Cardiac atrium fibroblast (primary cell): ENCODE measurements around the gene CES4A. TPM values are rescaled to one million over a fixed set of nuclear protein-coding genes. Genes with fewer than 3 reads are reported as not detected.

ENCODE experiments used
- total RNA-seq: library from RNA; depleted of rRNA; stranded (reverse); fragments of >200 nt; gene quantifications from 2 replicates; pipeline ENCODE4 v1.2.3, GENCODE V29; 2015

Gene CES4A
- total RNA-seq = 1.4 and 4.4 TPM in 2 replicates

GRCh38 chr16:66988197-66988788 is at the start of gene CES4A:
TSS of gene CES4A (plus strand) at chr16:66988589. CDS start at chr16:66988773, 184 bp downstream.

GRCh38 chr16:66961065-66961744 is 27.2 kb upstream of the CES4A start, which contains the start of gene CES3:
TSS of gene CES3 (plus strand) at chr16:66961266. CDS start at chr16:66961308, 42 bp downstream.

GRCh38 chr16:67028696-67029253 is 40.4 kb downstream of the CES4A start, which contains the start of gene CBFB:
TSS of gene CBFB (plus strand) at chr16:67029149. CDS start at chr16:67029408, 259 bp downstream.

Other genes with a start within 250 kb of the CES4A start
- 75.5 and 84.9 TPM in 2 replicates for gene DYNC1LI2, start 237.0 kb upstream of the CES4A start, total RNA-seq
- gene TERB1, start 187.0 kb upstream of the CES4A start, total RNA-seq = not detected in 2 replicates
- 46.6 and 46.7 TPM in 2 replicates for gene NAE1, start 157.6 kb upstream of the CES4A start, total RNA-seq
- not detected in 2 replicates for gene CA7, start 144.2 kb upstream of the CES4A start, total RNA-seq
- gene PDP2, start 108.1 kb upstream of the CES4A start, total RNA-seq = 3.4 and 13.8 TPM in 2 replicates
- gene CDH16, start 69.7 kb upstream of the CES4A start, total RNA-seq = not detected in 2 replicates
- gene RRAD, start 63.1 kb upstream of the CES4A start, total RNA-seq = 0.49 TPM in 1 of 2 replicates, not detected in the other
- 94.9 and 95.1 TPM in 2 replicates for gene CIAO2B, start 54.2 kb upstream of the CES4A start, total RNA-seq
- gene CES2, start 53.1 kb upstream of the CES4A start, total RNA-seq = 25.3 and 30.5 TPM in 2 replicates
- gene CES3, start 27.3 kb upstream of the CES4A start, total RNA-seq = under 0.01 TPM in 1 of 2 replicates, not detected in the other
- 35.7 and 36.1 TPM in 2 replicates for gene CBFB, start 40.6 kb downstream of the CES4A start, total RNA-seq
- gene PHAF1, start 121.4 kb downstream of the CES4A start, total RNA-seq = 11.6 and 13.3 TPM in 2 replicates
- gene B3GNT9, start 162.4 kb downstream of the CES4A start, total RNA-seq = 44.9 and 54.3 TPM in 2 replicates
- gene TRADD, start 171.3 kb downstream of the CES4A start, total RNA-seq = 26.9 and 33.2 TPM in 2 replicates
- gene FBXL8, start 171.4 kb downstream of the CES4A start, total RNA-seq = 16.8 and 31.1 TPM in 2 replicates
- 5.8 and 18.1 TPM in 2 replicates for gene HSF4, start 176.2 kb downstream of the CES4A start, total RNA-seq
- gene NOL3, start 181.9 kb downstream of the CES4A start, total RNA-seq = 37.5 and 51.4 TPM in 2 replicates
- 17.5 and 17.8 TPM in 2 replicates for gene MATCAP1, start 195.4 kb downstream of the CES4A start, total RNA-seq
- 0.54 and 1.6 TPM in 2 replicates for gene EXOC3L1, start 201.5 kb downstream of the CES4A start, total RNA-seq
- 50.9 and 63.4 TPM in 2 replicates for gene E2F4, start 203.6 kb downstream of the CES4A start, total RNA-seq
- 0.36 and 0.49 TPM in 2 replicates for gene ELMO3, start 210.5 kb downstream of the CES4A start, total RNA-seq
- 40.3 and 49.1 TPM in 2 replicates for gene TMEM208, start 238.5 kb downstream of the CES4A start, total RNA-seq